GM19023 (cell line): ENCODE measurements around the gene MATN1.

Source experiments
- ATAC-seq: cut with Tn5 transposase; IDR thresholded peaks from one replicate; pipeline ENCODE4 v1.9.1; 2021; ENCODE audit warnings: mild to moderate bottlenecking, moderate library complexity; ENCODE audit not compliant: unreplicated experiment

The MATN1 gene

DNA sequence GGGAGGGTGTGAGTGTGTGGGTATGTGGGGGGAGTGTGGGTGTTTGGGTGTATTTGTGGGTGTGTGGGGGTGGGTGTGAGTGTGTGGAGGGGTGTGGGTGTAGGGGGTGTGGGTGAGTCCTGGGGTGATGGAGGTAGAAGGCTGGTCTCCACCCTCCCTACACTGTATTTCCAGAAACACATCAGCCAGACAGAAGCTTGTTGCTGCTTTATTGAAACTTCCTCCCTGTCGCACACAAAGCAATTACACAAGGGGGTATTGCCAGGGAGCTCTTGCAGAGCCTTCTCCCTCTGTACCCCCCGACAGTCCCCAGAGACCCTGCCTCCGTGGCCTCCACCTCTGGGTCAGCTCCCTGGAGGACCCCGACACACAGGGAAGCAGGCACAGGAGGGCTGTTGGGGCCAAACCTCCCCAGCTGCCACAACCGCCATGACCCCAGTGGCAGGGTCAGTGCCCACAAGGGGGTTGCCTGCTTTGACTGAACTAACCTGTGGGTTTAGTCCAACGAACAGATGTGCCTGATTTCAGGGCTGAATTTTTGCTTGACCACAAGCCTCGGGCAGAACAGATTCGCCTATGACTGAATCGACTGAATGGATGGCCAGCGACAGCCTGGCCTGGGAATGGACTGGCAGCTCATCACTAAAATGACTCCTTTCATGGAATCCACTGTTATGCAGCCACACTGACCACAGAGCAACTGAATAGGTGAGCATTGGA is 9.1 kb upstream of the MATN1 start:
- ATAC-seq, result no peak

DNA sequence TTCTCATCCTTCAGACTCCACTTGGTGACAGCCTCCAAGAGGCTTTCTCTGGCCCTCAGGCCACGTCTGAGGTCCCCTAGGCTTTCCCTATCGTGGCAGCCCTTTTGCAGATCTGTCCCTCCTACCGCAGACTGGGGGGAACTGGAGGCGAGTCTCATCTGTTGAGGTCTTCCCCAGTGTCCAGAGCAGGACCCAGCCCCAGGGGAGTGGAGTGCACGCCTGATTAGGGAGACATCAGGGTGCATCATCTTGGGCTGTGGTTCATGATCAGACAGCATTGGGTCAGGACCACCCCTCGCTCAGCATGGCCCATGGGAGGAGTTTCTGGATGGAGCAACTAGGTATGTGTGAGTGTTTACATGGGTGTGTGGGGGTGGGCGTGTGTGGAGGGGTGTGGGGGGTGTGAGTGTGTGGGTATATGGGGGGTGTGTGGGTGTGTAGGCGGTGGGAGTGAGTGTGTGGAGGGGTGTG is 8.5 kb upstream of the MATN1 start:
- no peak for ATAC-seq

DNA sequence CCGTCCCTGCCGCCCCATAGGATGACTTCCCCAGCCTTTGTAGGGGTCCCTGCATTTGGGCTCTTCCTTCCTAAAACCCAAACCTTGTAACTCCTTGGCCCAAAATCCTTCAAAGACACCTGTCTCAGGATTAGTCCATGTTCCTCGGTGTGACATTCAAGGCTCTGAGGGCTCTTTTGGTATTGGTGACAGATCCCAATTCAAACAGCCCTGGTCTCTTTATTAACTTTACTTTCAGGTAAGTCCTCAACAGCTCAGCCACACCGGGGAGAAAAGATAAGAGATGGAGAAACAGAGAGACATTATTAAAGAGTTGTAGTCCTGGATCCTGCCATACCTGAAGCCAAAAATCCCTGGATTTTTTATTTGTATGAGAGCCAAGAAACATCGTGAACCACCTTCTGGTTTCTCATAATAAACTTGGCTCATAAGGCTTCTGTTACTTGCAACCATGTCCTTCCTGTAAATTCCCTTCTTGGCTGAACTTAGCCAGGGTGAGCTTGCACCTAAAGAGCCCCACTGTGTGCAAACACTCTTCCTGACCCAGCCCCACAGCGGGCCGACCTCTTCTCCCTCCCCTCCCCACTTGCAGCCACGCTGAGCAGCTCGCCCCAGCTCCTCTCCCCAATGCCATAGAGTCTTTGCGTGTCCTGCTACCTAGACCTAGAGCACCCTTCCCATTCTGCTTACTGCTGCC is 7.9 kb upstream of the MATN1 start:
- no peak for ATAC-seq

DNA sequence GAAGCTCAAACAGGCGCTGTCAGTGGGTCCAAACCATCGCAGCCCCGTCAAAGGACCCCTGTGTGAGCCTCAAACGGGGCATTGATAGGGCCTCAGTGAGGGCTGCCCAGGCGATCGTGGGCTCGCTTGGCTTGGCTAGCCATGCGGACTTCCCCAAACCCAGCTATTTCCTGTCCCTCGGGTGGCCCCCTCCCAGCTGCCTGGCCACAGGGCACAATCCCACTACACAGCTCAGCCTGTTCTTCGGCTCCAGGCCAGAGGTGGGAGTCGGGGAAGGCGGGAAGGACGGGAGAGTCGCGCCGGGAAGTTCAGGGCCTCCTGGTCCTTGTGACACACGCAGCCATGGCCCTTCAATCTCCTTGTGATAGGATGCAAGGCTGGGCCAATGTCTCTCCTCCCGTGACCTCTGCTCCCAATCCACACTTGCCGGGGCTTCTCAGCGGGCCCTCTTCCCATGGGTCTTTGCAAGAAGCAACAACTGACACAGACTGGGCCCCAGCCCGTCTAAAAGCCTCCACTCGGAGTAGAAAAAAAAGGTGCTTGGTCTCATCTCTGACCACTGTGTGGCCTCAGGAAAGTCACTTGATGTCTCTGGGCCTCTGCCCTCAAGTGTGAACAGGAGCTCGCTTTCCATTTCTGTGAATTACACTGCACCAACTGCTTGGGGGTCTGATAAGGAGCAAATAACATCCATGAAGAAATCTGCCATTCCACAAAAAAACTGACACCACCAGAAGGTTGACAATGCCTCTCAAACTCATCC is 7.1 kb upstream of the MATN1 start:
- ATAC-seq, result no peak

DNA sequence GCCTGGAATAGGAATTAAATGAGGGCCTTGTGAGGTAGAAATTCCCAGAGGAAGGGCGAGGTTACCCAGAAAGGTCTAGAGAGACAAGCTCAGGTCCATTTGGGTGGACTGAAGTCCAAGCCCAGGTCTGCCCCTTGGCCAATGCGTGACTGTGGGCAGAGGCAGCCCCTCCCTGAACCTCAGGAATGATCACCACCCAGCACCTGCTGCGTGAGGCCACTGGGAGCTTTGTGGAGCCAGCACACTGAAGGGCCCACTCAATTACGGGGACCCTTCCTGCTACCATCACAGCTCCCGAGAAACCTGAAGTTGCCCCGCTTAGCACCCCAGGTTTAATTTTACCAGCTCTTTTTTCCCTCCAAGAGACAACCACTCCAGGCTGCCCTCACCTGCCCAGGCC is 6.5 kb upstream of the MATN1 start:
- ATAC-seq, result no peak

DNA sequence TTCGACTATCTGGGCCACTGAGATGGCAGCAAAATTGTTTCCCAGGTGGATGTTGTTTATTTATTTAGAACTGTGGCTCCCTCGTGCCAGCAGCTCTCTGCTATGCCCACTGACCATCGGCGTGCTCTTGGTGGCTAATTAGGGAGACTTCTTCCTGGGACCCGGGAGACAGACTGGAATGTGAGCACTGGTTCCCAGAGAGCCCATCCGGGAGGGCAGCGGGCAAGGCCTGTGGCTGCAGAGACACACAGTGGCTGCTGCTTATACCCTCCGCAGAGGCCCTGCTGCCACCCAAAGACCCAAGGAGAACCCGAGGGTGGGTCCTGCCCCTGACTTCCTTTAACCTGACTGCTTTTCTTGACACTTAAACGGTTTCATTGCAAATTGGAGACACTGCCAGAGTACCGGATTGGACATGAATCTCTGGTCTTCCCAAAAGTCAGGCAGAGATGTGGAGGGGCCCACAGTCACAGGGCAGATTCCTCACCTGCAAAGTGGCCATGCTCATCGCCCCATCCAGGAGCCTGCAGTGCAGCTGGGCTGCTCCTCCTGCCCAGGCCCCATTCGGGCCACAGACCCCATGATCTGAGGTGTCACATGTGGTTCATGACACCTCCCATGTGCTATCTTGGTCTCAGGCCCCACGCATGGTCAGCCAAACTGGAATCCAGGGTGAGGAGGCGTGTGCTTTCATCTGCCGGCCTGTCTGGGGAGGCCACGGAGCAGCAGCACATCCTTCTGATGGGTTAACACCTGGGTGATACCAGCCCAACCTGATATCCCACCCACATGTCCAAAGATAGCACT is 5.7 kb upstream of the MATN1 start:
- no peak for ATAC-seq

DNA sequence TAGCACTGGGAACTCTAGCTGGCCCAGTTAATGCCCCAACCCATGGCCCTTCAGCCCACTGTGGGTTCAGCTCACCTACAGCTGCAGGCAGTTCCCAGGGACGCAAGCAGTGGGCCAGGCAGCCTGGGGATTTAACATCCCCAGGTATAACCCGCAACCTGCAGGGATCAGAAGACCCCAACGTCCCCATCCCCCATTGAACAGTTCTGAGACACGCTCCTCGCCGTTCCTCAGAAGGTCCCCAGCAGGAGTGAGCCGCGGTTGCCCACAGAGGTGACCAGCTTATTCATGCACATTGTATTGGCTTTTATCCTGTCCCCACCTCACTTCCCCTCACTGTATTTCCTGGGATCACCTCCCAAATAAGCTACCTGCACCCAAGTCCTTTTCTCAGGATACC is 5.0 kb upstream of the MATN1 start:
- ATAC-seq, result no peak

DNA sequence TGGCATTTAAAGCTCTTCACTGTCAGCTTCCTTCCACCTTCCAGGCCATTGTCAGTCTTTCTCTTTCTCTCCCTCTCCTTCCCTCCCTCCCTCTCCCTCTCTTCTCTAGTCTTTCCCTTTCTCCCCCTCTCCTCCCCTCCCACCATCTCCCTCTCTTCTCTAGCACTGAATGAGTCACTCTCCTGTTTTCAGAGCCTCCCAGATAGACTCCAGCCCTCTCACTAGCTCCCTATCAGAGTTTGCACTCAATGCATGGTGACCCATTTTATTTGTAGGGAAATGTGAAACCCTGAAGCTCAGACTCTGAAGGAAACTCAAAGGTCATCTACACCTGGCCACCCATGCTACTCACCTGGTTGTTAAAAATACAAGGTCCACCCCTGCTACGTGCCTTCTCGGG is 4.4 kb upstream of the MATN1 start:
- no peak for ATAC-seq

DNA sequence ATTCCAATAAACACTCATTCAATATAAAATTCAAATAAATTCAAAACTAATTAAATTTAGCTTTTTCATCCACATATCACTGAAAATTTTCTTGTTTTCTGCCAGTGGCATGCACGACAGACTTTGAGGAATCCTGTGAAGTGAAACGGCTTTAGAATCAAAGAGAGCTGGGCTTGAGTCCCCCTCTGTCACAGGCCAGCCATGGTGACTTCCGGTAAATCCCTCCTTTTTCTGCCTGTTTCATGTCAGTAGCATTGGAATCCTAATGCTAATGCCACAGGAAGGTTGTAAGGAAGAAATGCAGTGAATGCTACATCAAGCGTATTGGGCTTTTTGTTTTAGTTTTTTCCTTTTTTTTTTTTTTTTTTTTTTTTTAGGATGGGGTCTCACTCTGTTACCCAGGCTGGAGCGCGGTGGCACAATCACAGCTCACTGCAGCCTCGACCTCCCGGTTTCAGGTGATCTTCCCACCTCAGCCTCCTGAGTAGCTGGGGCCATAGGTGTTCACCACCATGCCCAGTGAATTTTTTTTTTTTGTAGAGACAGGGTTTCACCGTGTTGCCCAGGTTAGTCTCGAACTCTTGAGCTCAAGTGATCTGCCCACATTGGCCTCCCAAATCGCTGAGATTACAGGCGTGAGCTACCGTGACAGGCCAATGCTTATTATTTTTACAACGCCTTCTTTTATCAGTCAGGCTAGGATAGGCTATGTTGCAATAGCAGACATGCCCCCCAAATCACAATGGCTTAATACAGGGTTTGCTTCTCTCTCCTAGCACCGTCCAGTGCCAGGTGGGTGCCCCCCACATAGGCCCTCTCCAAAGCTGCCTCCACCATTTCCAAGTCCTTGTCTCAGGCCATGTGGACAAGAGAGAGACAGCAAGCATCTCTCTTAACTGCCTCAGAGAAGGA is 3.6 kb upstream of the MATN1 start:
- no peak for ATAC-seq

DNA sequence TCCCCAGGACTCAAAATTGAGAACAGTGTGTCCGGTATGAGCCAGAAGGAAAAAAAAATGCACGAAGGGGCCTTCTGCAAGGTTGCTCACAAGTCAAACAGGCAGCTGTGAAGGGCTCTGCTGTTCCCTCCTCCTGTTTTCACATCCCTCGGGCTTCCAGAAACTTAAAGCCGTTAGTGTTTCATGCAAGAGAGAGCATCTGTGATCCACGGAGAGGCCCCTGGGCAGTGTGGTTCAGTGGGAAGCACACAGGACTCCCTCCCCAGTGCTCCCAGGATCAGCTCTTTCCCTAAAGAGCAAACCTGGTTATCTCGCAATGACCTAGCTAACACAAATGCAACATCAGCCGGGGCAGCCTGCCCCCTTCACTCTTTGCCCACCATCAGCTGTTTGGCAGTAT is 2.9 kb upstream of the MATN1 start:
- ATAC-seq, result no peak

DNA sequence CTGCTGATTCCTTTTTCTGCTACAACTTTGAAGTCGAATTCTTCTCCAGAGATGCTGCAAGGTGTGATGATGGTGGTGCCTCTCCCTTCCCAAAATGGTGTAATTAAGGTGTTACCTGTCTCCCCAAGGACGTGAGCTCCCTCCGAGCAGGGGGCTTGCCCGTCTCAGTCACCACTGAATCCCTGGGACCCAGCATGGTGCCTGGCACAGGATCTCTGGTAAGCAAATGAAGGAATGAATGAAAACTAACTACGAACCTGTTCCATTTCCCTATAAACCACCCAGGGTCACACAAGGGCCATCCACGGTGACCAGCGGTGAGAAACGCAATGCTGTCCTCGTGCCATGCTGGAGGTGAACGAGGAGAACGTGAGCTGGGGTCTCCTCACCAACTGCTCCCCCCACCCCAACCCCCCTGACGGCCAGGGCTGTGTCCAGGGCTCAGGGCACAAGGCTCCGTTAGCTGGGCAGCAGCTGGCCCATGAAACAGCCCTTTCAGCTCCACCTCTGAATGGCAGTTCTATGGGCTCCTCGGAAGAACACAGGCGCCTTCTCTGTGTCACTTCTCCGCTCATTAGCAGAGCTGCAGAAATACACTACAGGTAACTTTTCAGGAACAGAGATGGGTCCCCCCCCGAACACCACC is 2.2 kb upstream of the MATN1 start:
- no peak for ATAC-seq

DNA sequence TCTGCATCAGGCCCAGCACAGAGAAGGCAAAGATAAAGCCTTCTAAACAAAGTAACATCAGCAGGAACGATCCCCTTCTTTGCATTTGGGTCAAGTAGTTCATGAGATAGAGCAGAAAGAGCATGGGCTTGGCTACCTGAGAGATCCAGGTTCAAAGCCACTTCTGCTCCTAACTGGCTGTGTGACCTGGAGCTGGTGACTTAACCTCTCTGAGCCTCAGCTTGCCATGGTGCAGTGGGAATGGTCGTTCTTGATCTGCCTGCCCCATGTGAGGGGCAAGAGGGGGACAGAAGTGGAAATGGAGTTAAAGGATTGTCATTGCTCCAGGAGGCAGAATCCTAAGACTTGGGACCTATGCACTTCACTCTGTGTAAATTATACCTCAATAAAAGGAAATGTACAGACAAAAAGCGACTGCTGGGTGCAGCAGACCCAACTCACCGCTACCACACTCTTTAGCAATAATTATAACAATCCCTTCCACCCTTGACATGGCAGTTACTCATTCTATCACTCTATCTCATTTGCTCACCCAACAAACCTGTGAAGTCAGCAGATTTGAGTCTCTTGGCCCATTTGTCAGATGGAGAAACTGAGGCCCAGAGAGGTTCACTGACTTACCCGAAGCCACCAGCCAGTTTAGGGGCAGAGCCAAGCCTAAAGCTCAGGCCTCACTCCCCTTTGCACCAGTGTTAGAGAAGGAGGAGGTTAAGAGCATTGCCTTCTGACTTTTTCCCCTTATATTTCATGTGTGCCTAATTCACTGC is 1.5 kb upstream of the MATN1 start:
- ATAC-seq, result no peak

DNA sequence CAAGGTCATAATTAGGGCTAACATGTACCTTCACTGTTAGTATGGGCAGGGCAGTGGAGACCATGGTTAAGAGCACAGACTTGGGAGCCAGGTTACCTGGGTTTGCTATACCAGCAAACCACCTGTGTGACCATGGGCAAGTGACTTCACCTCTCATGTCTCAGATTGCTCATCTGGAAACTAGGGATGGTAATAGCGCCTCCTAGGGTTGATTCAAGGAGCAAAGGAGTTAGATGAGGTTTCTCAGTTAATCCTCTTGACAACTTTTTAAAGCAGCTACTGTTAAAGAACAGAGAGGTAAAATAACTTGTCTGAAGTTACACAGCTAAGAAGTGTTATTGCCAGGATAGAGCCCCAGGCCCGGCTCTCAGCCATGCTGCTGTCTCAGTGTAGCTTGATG is 790 bp upstream of the MATN1 start:
- ATAC-seq, result no peak

DNA sequence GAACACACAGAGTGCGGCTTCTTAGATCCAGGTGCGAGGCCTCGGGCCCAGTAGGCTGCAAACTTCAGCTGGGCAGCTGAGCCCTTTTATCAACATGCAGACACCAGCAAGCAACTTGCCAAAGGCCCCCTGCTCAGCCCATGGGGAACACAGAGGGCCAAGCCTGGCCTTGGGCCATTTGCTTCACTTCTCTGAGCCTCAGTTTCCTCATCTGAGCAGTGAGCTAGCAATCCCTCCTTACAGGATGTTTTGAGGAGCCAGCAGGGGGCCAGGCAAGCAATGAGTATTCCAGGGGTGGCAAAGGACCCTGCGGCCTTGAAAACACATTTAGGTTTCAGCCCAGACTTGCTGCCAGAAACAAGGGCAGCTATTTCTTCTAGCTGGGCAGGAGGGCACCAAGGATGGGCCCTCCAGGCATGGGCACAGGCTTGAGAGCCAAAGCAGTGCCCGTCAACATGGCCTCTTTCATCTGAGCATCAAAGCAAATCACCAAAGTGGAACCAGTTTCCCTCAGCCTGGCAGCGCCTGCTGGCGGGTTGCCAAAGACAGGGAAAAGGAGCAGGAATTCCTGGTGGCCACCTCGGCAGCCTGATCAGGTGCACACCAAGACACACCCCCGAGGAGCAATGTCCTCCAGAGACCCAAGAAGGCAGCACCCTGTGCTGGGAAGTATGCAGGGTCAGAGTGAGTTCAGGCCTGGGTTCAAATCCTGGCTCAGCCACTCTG is 1.4 kb downstream of the MATN1 start:
- no peak for ATAC-seq

DNA sequence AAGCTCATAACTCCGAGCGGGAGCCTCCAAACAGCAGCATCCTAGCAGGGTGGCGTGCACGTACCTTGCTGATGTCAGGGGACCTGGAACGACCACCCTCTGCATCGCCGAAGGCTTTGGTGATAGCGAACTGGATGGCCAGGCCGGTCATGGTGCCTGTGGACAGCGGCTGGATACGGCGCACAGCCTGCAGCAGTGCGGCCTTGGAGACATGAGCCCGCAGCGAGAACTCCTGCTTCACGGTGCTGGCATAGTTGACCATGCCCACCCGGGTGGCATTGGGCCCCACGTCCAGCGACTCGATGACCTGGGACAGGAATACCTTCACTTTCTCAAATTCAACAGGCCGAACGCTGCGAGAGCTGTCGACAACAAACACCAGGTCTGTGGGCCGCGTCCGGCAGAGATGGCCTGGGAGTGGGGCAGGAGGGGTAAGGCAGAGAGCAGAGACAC is 2.0 kb downstream of the MATN1 start:
- no peak for ATAC-seq

DNA sequence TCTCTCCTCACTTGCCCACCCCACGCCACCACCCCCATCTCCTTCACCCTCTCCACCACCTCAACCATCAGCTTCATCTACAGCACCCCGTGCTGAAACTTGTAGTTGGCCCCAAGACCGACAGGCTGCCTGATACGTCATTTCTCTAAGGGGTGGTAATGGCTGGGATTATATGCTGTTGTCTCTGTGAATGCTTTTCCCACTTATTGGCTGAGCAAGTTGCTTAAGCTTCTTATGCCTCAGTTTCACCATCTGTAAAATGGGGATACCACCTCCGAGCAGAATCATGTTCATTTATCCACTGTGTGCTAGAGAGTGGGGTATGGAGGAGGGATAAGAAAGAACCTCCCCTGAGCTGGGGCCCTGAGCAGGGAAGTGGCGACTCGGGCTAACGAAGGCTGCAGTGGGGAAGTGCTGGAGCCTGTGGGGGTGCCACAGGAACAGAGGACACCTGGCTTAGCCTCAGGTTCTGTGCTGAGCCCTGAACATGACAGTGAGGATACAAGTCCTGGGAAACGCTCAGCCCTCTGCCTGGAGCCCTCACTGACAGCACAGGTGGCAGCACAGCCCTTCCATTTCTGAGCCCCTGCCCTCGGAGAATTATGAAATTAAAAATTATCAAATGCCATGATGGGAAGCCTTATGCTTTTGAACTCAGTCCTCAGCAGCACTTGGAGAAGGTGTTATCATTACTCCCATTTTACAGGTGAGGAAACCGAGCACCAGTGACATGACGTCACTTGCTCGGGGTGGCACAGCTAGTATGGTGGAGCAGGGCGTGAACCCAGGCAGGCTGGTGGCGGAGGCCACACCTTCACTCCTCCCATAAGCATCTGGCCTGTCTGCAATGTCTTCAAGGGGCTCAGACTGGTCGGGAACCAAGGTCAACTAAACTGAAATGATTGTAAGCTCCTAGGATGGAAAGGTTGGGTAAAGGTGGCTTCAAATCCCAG is 2.8 kb downstream of the MATN1 start:
- ATAC-seq, result no peak
